Right atrium auricular region (tissue), 2 donors: ENCODE results near the gene SHBG. TPM values are rescaled to one million over a fixed set of nuclear protein-coding genes. Genes with fewer than 3 reads are reported as not detected.
A peak's percentile ranks its signal among the peaks of the same experiment; 100 is the strongest.

Experiments used
- DNase-seq: peaks from one replicate; pipeline ENCODE4 v3.0.0-alpha.2; 2019; ENCODE audit warnings: low spot score
- H3K27ac ChIP-seq, 2 donors: fragments of 200-600 bp; sonication (generic); 1 replicate in 1 of 2; 2 replicates in 1 of 2; pipeline ENCODE4 v1.5.1; 2016 to 2019
- H3K27me3 ChIP-seq, 2 donors: fragments of 200-600 bp; sonication (generic); one replicate each; pipeline versions ENCODE4 v1.5.1 to v1.6.0; 2017 to 2019
- H3K36me3 ChIP-seq: fragments of 200-600 bp; sonication (generic); one replicate; pipeline ENCODE4 v1.5.1; 2016
- H3K4me1 ChIP-seq, 2 donors: fragments of 200-600 bp; sonication (generic); one replicate each; pipeline versions ENCODE4 v1.5.1 to v1.6.0; 2017 to 2019
- H3K4me3 ChIP-seq, 2 donors: fragments of 200-600 bp; sonication (generic); 1 replicate in 1 of 2; 2 replicates in 1 of 2; pipeline ENCODE4 v1.5.1; 2017 to 2019; ENCODE audit warnings: mild to moderate bottlenecking in 1 of 2, moderate library complexity in 1 of 2
- H3K9me3 ChIP-seq, 2 donors: fragments of 200-600 bp; sonication (generic); one replicate each; pipeline ENCODE4 v1.5.1; 2019
- total RNA-seq, 2 donors: library from RNA; depleted of rRNA; stranded (reverse); fragments of >200 nt; gene quantifications; one replicate each; pipeline ENCODE4 v1.1.0, GENCODE V29; 2016
- TF ChIP-seq, protein P1 (sequence below), 2 donors: fragments of 200-600 bp; sonication (generic); IDR thresholded peaks; one replicate each; pipeline ENCODE4 v1.5.1; 2019; ENCODE audit warnings: antibody characterized with exemption in 2 of 2

Gene SHBG
- total RNA-seq, 2 donors from 2014 or later = 0.39 TPM; not detected in 1

DNA sequence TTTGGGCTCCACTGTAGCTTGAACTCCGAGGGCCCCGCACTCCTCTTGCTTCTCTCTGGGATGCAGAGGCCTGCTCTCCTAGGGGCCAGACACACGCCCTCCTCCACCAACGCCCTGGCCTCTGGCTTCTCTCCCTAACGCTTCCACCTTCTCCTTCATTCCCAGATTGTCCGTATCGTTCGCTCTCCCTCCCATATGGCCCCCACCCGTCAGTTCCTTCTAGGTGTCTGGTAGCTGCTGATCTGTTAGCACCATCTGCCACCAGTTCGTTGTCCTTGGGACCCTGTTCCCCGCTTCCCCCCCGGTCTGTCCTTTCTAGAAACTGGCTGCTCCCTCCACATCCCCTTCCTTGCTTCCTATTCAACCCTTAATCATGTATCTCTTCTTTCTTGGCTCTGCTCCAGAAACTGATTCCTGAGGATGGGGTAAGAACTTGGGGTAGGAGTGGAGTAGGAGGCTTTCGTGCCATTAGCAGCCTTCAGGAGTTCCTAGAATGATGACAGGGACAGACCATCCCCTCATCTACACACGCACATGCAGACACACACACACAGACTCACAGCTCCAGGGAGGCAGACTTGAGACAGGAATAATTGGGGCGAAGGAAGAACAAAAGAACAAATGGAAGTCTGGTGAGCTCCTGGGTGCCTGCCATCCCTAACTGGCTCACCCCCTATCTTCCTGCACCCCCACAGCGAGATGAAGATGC lies 25.1 kb downstream of the SHBG start:
- DNase-seq = no peak
- H3K9me3 ChIP-seq = no peaks in the 10 kb centered on the region
- H3K4me3 ChIP-seq = no peak overlapping the region
- peaks cover 0 to 26% of the 10 kb centered on the region in 2 donors for H3K4me1 ChIP-seq
- no peaks in the 10 kb centered on the region for H3K36me3 ChIP-seq
- TF ChIP-seq, protein P1, sequence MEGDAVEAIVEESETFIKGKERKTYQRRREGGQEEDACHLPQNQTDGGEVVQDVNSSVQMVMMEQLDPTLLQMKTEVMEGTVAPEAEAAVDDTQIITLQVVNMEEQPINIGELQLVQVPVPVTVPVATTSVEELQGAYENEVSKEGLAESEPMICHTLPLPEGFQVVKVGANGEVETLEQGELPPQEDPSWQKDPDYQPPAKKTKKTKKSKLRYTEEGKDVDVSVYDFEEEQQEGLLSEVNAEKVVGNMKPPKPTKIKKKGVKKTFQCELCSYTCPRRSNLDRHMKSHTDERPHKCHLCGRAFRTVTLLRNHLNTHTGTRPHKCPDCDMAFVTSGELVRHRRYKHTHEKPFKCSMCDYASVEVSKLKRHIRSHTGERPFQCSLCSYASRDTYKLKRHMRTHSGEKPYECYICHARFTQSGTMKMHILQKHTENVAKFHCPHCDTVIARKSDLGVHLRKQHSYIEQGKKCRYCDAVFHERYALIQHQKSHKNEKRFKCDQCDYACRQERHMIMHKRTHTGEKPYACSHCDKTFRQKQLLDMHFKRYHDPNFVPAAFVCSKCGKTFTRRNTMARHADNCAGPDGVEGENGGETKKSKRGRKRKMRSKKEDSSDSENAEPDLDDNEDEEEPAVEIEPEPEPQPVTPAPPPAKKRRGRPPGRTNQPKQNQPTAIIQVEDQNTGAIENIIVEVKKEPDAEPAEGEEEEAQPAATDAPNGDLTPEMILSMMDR (IDR thresholded peaks at IDR 0.05) = no peak
- H3K27ac ChIP-seq = no peak overlapping the region
- H3K27me3 ChIP-seq = no peaks in the 10 kb centered on the region

DNA sequence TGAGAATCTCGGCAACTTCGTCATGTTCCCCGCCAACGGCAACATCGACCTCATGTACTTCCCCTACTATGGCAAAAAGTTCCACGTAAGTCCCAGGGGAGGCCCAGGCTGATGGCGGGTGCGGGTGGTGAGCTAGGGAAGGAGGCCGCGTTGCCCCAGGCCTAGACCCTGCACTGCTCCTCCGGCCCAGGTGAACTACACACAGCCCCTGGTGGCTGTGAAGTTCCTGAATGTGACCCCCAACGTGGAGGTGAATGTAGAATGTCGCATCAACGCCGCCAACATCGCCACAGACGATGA lies 25.6 kb downstream of the SHBG start:
- H3K9me3 ChIP-seq = no peaks in the 10 kb centered on the region
- H3K27me3 ChIP-seq = no peaks in the 10 kb centered on the region
- no peak for DNase-seq
- no peaks in the 10 kb centered on the region for H3K36me3 ChIP-seq
- H3K27ac ChIP-seq = no peak overlapping the region
- TF ChIP-seq, protein P1 (IDR thresholded peaks at IDR 0.05) = no peak
- H3K4me3 ChIP-seq = no peak overlapping the region
- peaks cover 0 to 21% of the 10 kb centered on the region in 2 donors for H3K4me1 ChIP-seq

DNA sequence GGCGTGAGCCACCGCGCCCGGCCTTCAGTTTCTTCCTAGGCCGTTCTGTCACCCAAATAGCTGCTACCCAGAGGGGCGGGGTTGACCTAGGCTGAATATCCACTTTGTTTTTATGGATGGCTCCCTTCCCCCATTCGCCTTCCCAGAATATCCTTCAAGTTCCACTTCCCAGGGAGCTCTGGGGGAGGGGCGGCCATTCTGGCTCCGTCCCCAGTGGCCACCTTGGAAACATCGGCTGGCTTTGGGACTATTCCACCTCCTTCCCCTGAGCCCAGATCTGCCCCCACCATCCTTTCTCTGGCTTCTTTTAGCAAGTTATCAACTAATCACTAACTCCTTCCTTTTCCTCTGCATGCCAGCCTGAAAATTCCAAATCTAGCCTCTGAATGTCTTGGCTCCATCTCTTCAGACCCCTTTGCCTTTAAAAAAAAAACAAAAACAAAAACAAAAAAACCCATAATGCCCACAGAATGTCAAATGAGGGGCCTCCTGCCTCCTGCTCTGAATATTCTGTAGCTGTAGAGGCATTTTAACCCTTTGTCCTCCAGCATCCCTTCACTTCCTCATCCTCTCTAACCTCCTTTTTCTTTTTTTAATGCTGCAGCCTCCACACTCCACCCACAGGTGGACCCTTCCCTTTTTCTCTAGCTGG lies 27.1 kb downstream of the SHBG start:
- Histone ChIP-seq H3K4me1 (peaks cover 0 to 5% of the 10 kb centered on the region in 2 donors), H3K9me3 (no peaks in the 10 kb centered on the region), H3K36me3 (no peaks in the 10 kb centered on the region), H3K27ac (peak overlapping the region in 1 of 2 donors; percentile 29), H3K4me3 (no peak overlapping the region), H3K27me3 (no peaks in the 10 kb centered on the region)
- TF ChIP-seq, protein P1 (IDR thresholded peaks at IDR 0.05) = no peak
- DNase-seq = no peak

DNA sequence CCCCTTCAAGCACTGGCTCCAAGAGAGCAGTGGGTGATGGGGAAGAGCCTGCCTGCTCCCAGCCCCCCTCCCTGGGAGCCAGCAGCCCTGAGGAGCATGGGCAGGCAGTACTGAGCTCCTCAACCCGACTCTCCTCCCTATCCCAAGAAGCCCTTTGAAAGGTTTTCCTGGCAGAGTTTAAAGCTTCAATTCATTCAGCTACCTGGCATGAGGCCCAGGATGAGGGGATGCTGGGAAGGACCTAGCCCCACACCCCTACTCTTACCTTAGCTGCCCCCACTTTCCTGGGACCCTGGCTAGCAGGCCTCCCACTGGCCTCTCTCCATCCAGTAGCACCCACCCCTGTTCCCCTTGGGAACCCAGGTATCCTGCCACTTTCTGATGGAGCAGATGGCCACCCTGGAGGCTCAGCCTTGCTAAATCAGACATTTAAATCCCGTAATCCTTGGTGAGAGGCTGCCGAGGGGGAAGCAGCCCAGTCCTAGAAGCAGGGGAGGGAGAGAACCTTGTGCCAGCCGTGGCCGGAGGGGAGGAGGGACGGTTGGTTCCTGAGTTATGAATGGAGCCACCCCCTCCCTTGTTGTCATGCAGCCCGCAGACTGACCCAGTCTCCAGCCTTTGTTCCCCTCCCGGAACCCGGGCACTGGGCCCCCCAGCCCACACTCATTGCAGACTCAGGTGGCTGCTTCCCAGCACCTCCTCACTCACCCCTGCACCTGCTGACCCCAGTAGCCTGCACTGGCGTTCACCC lies 37.9 kb downstream of the SHBG start:
- Histone ChIP-seq H3K36me3 (peaks cover 34% of the 10 kb centered on the region), H3K27me3 (no peaks in the 10 kb centered on the region)

DNA sequence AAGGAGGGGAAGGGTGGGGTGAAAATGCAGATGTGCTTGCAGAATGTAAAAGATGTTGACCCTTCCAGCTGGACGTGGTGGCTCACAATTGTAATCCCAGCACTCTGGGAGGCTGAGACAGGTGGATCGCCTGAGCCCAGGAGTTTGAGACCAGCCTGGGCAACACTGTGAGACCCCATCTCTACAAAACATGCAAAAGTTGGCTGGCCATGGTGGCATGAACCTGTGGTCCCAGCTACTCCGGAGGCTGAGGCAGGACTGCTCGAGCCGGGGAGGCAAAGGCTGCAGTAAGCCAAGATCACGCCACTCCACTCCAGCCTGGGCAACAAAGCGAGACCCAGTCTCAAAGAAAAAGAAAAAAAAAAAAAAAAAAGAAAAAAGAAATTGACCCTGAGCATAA lies 38.5 kb downstream of the SHBG start:
- TF ChIP-seq, protein P1 (IDR thresholded peaks at IDR 0.05) = no peak
- Histone ChIP-seq H3K9me3 (peaks cover 0 to 5% of the 10 kb centered on the region in 2 donors), H3K4me1 (no peaks in the 10 kb centered on the region), H3K27me3 (no peaks in the 10 kb centered on the region), H3K4me3 (no peak overlapping the region), H3K36me3 (peaks cover 40% of the 10 kb centered on the region), H3K27ac (no peak overlapping the region)
- DNase-seq = no peak

More for the DNA sequence above, 37.9 kb downstream of the SHBG start:
- no peak overlapping the region for H3K27ac ChIP-seq
- no peaks in the 10 kb centered on the region for H3K4me1 ChIP-seq
- DNase-seq = no peak
- no peaks in the 10 kb centered on the region for H3K9me3 ChIP-seq
- no peak overlapping the region for H3K4me3 ChIP-seq
- TF ChIP-seq, protein P1 (IDR thresholded peaks at IDR 0.05) = no peak
